ENCODE data around the gene TUBGCP2. TPM values are rescaled to one million over a fixed set of nuclear protein-coding genes. Genes with fewer than 3 reads are reported as not detected.
A peak's percentile ranks its signal among the peaks of the same experiment; 100 is the strongest.

Gene TUBGCP2
- polyA plus RNA-seq, 1 donor (not counting 4 experiments of a cell fraction or from before 2014, with no cell fraction given) = 55.8 TPM

DNA sequence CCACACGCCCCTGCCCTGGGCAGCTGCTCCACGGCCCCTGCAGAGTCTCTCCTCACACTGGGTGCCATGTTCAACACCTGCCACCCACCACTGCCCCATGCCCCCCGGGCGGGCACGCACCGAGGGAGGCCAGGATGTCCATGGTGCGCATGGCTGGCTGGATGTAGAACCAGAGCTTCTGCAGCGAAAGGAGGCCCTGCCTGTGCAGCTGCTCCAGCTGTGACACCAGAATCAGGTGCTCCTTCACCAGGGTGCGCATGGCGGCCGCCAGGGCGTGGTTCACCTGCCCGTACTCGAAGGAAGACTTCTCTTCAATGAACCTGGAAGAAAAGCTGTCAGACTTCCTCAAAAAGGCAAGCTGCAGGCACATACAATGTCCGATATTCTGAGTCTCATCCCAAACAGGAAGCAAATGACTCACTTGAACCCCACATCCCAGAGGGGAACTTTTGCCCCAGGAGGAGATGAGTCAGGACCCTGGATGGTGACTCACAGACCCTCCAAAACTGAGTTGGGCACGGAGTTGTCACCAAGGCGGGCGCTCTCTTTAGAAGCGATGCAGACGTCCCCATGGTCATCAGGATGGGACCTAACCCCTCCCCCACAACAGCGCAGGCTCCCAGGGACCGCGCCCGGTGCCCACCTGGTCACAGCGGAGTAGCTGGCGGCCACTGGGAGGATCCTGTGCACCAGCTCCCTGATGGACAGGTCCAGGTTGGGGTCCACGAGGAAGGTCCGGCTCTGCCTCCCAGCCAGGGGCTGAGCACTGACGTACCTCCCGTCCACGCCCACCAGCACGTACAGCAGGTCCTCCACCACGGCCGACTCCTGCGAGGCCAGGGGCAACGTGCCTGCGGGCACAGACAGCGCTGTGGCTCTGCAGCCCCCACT is 15.5 kb downstream of the TUBGCP2 start:
- Histone ChIP-seq H3K4me2 (ENCODE audit: control insufficient read depth, extremely low read depth, insufficient read depth, low read depth, low read length) (peak overlapping the region; percentile 4), H3K9me3 (ENCODE audit: control insufficient read depth, low read depth, low read length) (no peaks in the 10 kb centered on the region), H2AFZ (ENCODE audit: control insufficient read depth, low read length) (no peak overlapping the region), H3K36me3 (ENCODE audit: control insufficient read depth in 2 of 2, extremely low read depth in 1 of 2, insufficient read depth in 2 of 2, low read length in 2 of 2) (peaks cover 27 to 41% of the 10 kb centered on the region in 2 experiments), H3K27ac (ENCODE audit: control insufficient read depth, insufficient read depth, low read length) (peak overlapping the region; percentile 44), H3K4me1 (ENCODE audit: control insufficient read depth, extremely low read depth, insufficient read depth, low read length) (peaks cover 16% of the 10 kb centered on the region), H4K20me1 (ENCODE audit: control insufficient read depth, extremely low read depth, insufficient read depth, low read length) (no peaks in the 10 kb centered on the region), H3K9me1 (ENCODE audit: control insufficient read depth, extremely low read depth, insufficient read depth, low read length) (peaks cover 2% of the 10 kb centered on the region), H3K27me3 (ENCODE audit: control insufficient read depth, extremely low read depth, insufficient read depth, low read length) (no peaks in the 10 kb centered on the region), H3K9ac (ENCODE audit: control insufficient read depth, extremely low read depth, insufficient read depth, low read length) (no peak overlapping the region), H3K4me3 (ENCODE audit: control insufficient read depth in 2 of 3, extremely low read depth in 1 of 3, insufficient read depth in 2 of 3, low read depth in 1 of 3, low read length in 3 of 3) (no peak overlapping the region), H3K79me2 (ENCODE audit: control insufficient read depth, insufficient read depth, low read length) (no peaks in the 10 kb centered on the region)
- DNase-seq (ENCODE audit: low read depth, low spot score) (peak; percentile 78), FAIRE-seq (peak; percentile 88)
- dilution Hi-C loops (cut with MboI; ENCODE audit: extremely low pct_ligation_motif_present, low sequenced_read_pairs) = no loop called here
- TF ChIP-seq, protein P1, sequence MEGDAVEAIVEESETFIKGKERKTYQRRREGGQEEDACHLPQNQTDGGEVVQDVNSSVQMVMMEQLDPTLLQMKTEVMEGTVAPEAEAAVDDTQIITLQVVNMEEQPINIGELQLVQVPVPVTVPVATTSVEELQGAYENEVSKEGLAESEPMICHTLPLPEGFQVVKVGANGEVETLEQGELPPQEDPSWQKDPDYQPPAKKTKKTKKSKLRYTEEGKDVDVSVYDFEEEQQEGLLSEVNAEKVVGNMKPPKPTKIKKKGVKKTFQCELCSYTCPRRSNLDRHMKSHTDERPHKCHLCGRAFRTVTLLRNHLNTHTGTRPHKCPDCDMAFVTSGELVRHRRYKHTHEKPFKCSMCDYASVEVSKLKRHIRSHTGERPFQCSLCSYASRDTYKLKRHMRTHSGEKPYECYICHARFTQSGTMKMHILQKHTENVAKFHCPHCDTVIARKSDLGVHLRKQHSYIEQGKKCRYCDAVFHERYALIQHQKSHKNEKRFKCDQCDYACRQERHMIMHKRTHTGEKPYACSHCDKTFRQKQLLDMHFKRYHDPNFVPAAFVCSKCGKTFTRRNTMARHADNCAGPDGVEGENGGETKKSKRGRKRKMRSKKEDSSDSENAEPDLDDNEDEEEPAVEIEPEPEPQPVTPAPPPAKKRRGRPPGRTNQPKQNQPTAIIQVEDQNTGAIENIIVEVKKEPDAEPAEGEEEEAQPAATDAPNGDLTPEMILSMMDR (optimal IDR thresholded peaks at IDR 0.05 in 1 of 3, IDR thresholded peaks at IDR 0.05 in 1 of 3, conservative IDR thresholded peaks at IDR 0.05 in 1 of 3; ENCODE audit: extremely low read depth in 1 of 3, insufficient read depth in 2 of 3, low read length in 3 of 3) = no peak
- no peak for TF ChIP-seq EZH2 (IDR thresholded peaks at IDR 0.05; ENCODE audit: low read length)

DNA sequence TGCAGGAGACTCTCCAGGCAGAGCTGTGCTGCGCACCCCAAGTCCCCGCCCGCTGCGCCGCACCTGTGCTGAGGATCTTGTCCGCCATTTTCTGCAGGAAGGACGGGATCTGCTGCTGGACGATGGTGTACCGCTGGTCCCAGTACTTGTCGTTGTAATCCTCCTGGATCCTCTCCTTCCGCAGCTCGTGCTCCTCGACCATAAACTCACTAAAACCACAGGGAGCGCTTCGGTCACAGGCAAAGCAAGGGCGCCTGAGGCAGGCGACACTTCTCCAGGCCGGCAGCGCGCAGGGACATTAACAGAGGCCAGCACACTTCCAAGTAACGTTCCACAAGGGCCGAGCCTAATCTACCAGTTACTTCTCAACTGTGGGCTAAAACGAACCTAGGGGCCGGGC is 18.9 kb downstream of the TUBGCP2 start:
- no peak overlapping the region for H3K27ac ChIP-seq (ENCODE audit: control insufficient read depth, insufficient read depth, low read length)
- no peak overlapping the region for H3K4me2 ChIP-seq (ENCODE audit: control insufficient read depth, extremely low read depth, insufficient read depth, low read depth, low read length)
- no peak overlapping the region for H3K9ac ChIP-seq (ENCODE audit: control insufficient read depth, extremely low read depth, insufficient read depth, low read length)
- no peak for FAIRE-seq
- peaks cover 2% of the 10 kb centered on the region for H3K9me1 ChIP-seq (ENCODE audit: control insufficient read depth, extremely low read depth, insufficient read depth, low read length)
- H4K20me1 ChIP-seq (ENCODE audit: control insufficient read depth, extremely low read depth, insufficient read depth, low read length) = no peaks in the 10 kb centered on the region
- dilution Hi-C loops (cut with MboI; ENCODE audit: extremely low pct_ligation_motif_present, low sequenced_read_pairs) = no loop called here
- H3K36me3 ChIP-seq (ENCODE audit: control insufficient read depth in 2 of 2, extremely low read depth in 1 of 2, insufficient read depth in 2 of 2, low read length in 2 of 2) = peaks cover 25 to 37% of the 10 kb centered on the region in 2 experiments
- no peak overlapping the region for H3K4me3 ChIP-seq (ENCODE audit: control insufficient read depth in 2 of 3, extremely low read depth in 1 of 3, insufficient read depth in 2 of 3, low read depth in 1 of 3, low read length in 3 of 3)
- H2AFZ ChIP-seq (ENCODE audit: control insufficient read depth, low read length) = no peak overlapping the region
- no peaks in the 10 kb centered on the region for H3K79me2 ChIP-seq (ENCODE audit: control insufficient read depth, insufficient read depth, low read length)
- TF ChIP-seq, protein P1 (optimal IDR thresholded peaks at IDR 0.05 in 1 of 3, IDR thresholded peaks at IDR 0.05 in 1 of 3, conservative IDR thresholded peaks at IDR 0.05 in 1 of 3; ENCODE audit: extremely low read depth in 1 of 3, insufficient read depth in 2 of 3, low read length in 3 of 3) = no peak
- TF ChIP-seq EZH2 (IDR thresholded peaks at IDR 0.05; ENCODE audit: low read length) = no peak
- H3K9me3 ChIP-seq (ENCODE audit: control insufficient read depth, low read depth, low read length) = no peaks in the 10 kb centered on the region
- no peak for DNase-seq (ENCODE audit: low read depth, low spot score)
- no peaks in the 10 kb centered on the region for H3K27me3 ChIP-seq (ENCODE audit: control insufficient read depth, extremely low read depth, insufficient read depth, low read length)
- peaks cover 16% of the 10 kb centered on the region for H3K4me1 ChIP-seq (ENCODE audit: control insufficient read depth, extremely low read depth, insufficient read depth, low read length)

Data from keratinocyte (primary cell).